CD4-positive, alpha-beta T cell treated with Interleukin-15 for 1 hour (primary cell): ENCODE results near the gene WAC.
A peak's percentile ranks its signal among the peaks of the same experiment; 100 is the strongest.
"Not testable (repeated sequence)": the region's sequence is repeated elsewhere in the genome, so short reads cannot be mapped to it uniquely, and the experiment has no call there.

Experiments used
- DNase-seq: peaks from one replicate; pipeline ENCODE4 v3.0.0-alpha.2; 2020

WAC gene

GRCh38 chr10:28532337-28533185, at the start of gene WAC:
TSS of gene WAC (plus strand) at chr10:28533118. CDS start at chr10:28533580, 462 bp downstream.
- DNase-seq, result peak; percentile 96

DNA sequence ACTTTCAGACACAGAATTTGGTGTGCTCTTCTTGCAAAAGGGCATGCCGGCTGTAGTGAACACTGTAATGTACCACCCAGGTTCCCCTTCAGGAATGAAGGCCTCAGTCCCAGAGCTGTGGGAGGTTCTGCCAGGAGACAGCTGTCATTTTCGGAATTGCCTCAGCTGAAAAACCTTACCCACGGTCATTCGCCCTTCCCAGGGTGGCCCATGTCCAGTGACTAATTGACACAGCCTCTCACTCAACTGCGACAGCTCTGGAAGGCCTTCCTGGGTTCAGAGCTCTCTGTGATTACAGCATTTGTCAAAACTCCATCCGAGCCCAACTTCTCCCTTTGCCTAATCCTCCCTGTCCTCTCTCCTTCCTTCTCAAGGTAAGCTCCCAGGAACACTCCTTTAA, 43.7 kb upstream of the WAC start:
- DNase-seq, result no peak

GRCh38 chr10:28490256-28490865, 42.6 kb upstream of the WAC start:
- not testable (repeated sequence) for DNase-seq

GRCh38 chr10:28492116-28492920, 40.6 kb upstream of the WAC start:
- no peak for DNase-seq

- no peak for DNase-seq
Measured at GRCh38 chr10:28494420-28494819, 38.5 kb upstream of the WAC start.

DNA sequence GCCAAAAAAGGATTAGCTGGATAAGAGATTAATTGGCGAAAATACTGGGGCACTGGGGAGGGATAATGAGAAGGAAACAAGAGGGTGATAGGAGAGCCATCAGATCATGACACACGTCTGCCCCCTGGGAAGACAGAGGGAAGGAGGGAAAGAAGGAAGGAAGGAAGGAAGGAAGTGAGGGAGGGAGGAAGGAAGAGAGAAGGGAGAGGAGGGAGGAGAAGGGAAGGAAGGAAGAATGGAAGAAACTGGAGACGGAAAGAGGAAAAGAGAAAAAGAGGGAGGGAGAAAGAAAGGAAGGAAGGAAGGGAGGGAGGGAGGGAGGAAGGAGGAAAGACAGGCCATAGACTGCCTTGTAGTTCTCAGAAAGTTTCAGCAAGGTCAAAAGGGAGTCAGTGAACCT, 37.8 kb upstream of the WAC start:
- no peak for DNase-seq

GRCh38 chr10:28496017-28496416, 36.9 kb upstream of the WAC start:
- no peak for DNase-seq

GRCh38 chr10:28496481-28496961, 36.4 kb upstream of the WAC start:
- no peak for DNase-seq

- no peak for DNase-seq
Measured at GRCh38 chr10:28497313-28498126, 35.4 kb upstream of the WAC start.

GRCh38 chr10:28500203-28500602, 32.7 kb upstream of the WAC start:
- DNase-seq, result not testable (repeated sequence)

- no peak for DNase-seq
Measured at GRCh38 chr10:28503114-28503513, 29.8 kb upstream of the WAC start.

- DNase-seq, result no peak
Measured at GRCh38 chr10:28505359-28505959, 27.5 kb upstream of the WAC start.

DNA sequence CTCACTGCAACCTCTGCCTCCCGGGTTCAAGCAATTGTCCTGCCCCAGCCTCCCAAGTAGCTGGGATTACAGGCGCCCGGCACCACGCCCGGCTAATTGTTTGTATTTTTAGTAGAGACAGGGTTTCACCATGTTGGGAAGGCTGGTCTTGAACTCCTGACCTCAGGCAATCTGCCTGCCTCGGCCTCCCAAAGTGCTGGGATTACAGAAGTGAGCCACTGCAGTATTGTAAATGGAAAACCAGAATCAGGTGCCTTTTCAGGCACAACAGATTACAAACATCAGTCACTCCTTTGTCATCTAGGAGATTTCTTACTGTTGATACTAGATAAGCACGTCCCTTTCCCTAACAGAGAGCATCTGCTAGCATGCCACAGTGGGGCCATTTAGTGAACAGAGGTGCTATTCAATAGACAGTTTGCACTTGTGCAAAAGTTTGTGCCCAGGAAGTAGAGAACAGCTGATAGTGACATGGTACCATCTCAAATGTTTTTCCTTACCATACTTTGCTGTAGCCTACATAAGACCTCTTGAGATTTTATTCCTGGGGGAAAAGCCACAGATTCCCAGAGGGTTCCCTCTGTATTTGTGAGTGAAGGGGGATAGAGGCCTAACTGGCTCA, 24.5 kb upstream of the WAC start:
- no peak for DNase-seq

DNA sequence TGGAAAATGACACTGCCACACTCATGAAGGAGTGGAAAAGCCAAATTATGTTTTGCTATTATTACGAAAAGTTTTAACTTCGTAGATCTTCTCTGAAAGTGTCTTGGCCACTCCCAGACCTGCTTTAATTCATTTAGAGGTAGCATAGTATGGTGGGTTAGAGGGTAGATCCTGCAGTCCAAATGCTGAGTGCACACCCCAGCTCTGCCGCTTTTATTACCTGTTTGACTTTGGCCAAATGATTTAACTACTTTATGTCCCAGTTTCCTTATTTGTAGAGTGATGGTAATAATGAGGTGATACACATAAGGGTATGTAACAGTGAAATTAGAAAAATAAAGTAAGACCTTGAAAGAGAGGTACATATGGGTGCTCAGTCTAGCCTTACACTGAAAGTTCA, 23.6 kb upstream of the WAC start:
- no peak for DNase-seq

GRCh38 chr10:28514648-28515047, 18.3 kb upstream of the WAC start:
- DNase-seq, result no peak

GRCh38 chr10:28520346-28520745, 12.6 kb upstream of the WAC start:
- DNase-seq, result no peak

DNA sequence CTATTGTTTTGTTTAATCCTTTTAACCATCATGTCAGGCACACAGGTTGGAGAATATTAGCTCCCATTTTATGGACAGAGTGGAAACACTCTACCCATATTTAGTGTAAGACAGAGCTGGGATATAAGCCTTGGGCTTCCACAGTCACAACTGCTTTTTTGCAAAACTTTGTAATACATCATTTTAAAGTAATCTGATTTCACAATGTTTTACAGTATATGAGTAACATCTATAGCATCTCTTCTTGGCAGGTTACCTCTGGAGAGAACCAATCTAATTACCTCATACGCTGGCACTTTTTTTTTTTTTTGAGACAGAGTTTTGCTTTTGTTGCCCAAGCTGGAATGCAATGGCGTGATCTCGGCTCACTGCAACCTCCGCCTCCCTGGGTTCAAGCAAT, 12.1 kb upstream of the WAC start:
- DNase-seq, result not testable (repeated sequence)

DNA sequence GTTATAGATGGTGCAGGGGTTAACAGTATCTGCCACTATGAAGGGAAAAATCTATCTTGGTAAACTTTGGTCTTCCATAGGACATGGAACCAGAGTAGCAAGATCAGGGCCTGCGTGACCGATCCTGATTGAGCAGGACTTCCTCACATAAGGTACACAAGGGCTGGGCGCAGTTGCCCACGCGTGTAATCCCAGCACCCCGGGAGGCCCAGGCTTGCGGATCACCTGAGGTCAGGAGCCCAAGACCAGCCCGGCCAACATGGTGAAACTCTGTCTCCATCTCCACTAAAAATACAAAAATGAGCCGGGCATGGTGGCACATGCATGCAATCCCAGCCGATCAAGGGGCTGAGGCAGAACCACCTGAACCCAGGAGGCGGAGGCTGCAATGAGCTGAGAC, 11.0 kb upstream of the WAC start:
- not testable (repeated sequence) for DNase-seq

DNA sequence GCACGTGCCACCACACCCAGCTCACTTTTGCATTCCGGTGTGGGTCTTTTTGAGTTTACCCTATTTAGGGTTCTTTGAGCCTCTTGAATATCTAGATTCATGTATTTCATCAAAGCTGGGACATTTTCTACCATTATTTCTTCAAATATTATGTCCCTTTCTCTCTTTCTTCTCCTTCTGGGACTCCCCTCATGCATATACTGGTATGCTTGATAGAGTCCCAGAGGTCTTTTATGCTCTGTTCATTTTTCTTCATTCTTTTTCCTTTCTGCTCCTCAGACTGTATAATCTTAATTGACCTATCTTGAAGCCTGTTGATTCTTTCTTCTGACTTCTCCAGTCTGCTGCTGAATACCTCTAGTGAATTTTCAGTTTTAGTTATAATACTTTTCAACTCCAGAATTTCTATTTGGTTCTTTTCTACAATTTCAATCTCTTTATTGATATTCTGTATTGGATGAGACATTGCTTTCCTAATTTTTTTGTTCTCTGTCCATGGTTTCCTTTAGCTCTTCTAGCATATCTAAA, 9.1 kb upstream of the WAC start:
- no peak for DNase-seq

DNA sequence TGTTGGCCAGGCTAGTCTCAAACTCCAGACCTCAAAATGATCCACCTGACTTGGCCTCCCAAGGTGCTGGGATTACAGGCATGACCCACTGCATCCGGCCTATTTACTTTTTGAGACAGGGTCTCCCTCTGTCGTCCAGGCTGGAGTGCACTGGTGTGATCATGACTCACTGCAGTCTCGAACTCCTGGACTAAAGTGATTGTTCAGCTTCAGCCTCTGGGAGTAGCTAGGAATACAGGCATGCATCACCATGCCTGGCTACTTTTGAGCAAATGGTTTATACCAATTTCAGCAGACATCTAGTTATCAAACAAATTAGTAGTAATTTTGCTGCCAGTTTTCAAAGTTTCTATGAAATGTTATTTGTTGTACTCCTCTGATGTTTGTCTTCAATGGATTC, 2.2 kb upstream of the WAC start:
- DNase-seq, result no peak

- DNase-seq, result no peak
Measured at GRCh38 chr10:28533186-28533564, 257 bp downstream of the WAC start.
